Right ventricle myocardium superior (tissue), 1 donor: ENCODE results near the gene SLC9A5. TPM values are rescaled to one million over a fixed set of nuclear protein-coding genes. Genes with fewer than 3 reads are reported as not detected.

Source experiments
- ATAC-seq: fragments of 200-7000 bp; cut with Tn5 transposase; one replicate; pipeline ENCODE4 v1.9.1; 2020; ENCODE audit warnings: mild to moderate bottlenecking; ENCODE audit not compliant: poor library complexity
- DNase-seq: peaks from one replicate; pipeline ENCODE4 v3.0.0-alpha.2; 2020
- intact Hi-C: fragments of 100-400 bp; cut with DNase I; formaldehyde crosslinking; loops from one replicate; pipeline ENCODE4 v1.11.2; 2022
- total RNA-seq: library from RNA; stranded (reverse); fragmentation: NEBNext Ultra II Directional; extraction: Animal tissue kit (Norgen Biotek cat#: 25700); gene quantifications from one replicate; pipeline ENCODE4 v1.2.1, GENCODE V29; 2021
- donor health status: DM: no; HTN: yes; CAD: no; lungs with severe emphysema.

Gene SLC9A5
- total RNA-seq, 1 donor from 2014 or later: 0.83 TPM

- intact Hi-C loops: no loop called here
- DNase-seq (no peak), ATAC-seq (no peak)
These were observed 4.1 kb downstream of the SLC9A5 start for GRCh38 chr16:67252609-67253497.

DNA sequence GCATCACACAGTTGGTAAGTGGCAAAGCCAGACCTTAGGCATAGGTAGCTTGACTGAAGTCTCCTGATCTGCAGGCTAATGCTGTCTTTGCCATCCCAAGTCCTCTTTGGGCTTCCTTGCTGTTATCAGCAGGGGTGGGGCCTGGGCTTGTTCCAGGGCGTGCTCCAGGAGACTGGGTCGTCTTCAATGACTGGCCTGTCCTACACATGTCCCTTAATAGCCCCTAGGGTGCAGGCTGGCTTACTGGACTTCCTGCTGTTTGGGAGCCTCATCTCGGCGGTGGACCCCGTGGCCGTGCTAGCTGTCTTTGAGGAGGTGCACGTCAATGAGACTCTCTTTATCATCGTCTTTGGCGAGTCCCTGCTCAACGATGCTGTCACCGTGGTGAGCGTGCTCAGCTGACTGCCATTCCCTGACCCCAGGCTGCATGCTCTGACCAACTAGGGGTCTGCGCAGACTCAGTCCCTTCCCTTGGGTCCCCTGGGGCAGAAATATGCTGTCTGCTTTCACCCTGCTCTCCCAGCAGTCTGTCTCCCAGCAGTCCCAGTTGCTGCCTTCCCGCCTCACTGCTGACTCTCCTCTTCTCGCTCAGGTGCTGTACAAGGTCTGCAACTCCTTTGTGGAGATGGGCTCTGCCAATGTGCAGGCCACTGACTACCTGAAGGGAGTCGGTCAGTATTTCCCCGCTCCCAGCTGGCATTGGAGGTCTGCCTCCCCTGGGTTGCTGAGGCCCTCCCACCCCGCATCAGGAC, 6.2 kb downstream of the SLC9A5 start:
- intact Hi-C loops: no loop called here
- no peak for DNase-seq
- peak; percentile 32 for ATAC-seq

DNA sequence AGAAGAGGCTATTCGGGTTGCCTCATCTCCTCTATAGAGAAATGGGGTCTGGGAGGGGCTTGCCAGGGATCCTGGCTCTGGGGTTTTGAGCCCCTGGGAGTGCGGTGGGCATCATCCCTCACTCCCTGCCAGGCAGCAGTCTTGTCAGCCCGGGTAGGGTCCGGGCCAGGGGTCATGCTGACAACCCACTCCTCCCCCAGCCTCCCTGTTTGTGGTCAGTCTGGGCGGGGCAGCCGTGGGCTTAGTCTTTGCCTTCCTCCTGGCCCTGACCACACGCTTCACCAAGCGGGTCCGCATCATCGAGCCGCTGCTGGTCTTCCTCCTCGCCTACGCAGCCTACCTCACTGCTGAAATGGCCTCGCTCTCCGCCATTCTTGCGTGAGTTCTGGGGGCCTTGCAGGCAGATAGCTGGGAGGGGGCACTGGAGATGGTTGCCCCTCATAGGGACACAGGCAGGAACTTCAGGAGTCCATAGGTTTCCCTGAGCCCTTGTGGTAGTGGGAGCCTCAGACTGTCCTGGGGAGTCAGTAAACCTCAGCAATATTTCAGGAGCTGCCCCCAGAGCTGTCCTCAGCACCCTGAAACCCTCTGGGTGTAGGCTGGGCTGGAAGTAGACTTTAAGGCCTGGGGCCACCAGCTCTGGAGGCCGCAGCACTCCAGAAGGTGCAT, 6.9 kb downstream of the SLC9A5 start:
- no peak for DNase-seq
- ATAC-seq: no peak
- intact Hi-C loops: no loop called here

DNA sequence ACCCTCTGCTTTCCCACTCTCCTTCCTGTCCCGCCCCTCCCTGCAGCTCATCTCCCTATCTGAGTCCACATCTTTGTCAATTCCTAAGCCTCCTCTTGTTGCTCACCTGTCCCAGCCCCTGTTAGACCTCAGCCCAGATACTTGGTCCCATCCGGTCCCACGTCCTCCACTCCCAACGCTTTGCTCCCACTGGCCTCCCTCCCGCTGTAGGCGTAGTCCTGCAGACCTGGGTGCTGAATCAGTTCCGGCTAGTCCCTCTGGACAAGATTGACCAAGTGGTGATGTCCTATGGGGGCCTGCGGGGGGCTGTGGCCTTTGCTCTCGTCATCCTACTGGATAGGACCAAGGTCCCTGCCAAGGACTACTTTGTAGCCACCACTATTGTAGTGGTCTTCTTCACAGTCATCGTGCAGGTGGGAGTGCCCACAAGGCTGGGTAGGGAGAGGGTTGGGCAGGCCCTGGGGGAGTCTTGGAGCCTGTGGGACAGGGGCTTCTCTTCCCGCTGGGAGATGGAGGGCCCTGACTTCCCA, 8.0 kb downstream of the SLC9A5 start:
- DNase-seq (no peak), ATAC-seq (no peak)
- intact Hi-C loops: no loop called here

DNA sequence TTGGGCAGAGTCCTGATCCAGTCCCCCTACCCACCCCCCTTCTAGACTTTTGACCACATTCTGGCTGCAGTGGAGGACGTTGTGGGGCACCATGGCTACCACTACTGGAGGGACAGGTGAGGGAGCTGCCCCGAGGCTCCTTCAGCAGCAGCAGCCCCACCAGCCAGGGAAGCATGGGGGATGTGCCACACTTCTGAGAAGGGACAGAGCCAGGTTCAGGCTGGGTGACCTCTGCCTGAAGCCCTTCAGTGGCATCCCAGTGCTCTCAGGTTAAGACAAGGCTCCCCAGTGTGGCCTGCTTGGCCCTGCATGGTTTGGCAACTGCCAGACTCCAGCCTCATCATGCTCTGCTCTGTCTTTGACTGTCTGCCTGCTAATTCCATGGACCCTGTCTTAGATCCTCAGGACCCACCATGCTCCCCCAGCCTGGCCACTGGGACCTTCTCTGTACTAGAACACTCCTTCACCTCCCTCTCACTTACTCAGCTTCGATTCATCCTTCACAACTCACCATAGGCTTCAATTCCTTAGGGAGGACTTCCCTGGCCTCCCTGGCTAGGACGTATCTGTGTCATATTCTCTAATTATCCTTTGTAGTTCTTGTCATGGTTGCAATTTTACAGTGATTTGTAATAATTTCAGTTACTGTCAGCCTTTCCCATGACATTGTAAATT, 8.8 kb downstream of the SLC9A5 start:
- no peak for ATAC-seq
- DNase-seq: no peak

GRCh38 chr16:67258161-67258835, 9.5 kb downstream of the SLC9A5 start:
- no peak for ATAC-seq
- intact Hi-C loops: no loop called here
- DNase-seq: no peak

More for the DNA sequence above, 8.8 kb downstream of the SLC9A5 start:
- intact Hi-C loops: no loop called here

DNA sequence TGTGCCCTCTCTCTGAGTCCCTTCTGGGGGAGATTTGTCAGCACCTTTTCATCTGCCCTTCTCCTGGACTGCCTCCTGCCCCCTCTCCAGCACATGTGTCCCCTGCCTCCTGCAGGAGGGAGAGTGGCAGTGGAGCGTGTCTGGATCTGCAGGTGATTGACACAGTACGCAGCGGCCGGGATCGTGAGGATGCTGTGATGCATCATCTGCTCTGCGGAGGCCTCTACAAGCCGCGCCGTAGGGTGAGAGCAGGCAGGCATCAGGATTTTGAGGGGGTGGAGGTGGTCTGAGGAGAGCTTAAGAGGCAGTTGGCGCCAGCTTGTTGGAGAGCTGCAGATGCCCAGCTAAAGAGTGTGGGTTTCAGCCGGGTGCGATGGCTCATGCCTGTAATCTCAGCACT, 10.9 kb downstream of the SLC9A5 start:
- intact Hi-C loops: loop anchor here (10.0 kb wide), 1 partner anchor 135 kb away; the partner anchor contains the start of gene TPPP3
- DNase-seq: no peak

DNA sequence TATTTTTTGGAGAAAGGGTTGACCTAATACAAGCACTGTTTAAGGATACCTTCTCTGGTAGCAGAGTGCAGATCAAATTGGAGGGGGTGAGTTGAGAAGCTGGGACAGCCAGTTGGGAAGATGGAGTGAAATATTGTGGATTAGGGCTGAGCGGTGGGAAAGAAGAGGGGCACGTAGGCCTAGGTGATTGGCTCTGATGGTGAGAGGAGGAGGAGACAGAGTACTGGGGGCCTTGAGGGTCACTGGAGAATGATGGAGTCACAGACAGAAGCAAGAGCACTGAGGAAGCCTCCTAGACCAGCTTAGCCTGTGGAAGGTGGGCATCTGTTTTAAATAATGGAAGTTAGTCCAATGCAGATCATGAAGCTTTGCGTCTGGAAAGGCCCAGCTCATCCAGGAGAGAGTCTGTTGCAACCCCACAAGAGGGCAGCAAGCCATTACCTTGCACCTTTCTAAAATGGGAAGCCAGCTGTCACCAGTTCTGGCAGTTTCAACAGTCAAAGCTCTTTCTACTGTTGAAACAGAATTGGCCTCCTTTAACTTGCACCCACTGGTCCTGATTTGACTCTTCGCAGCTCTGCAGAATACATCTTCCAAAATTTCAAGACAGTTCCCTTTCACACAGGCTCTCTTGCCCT, 11.8 kb downstream of the SLC9A5 start:
- intact Hi-C loops: loop anchor here (10.0 kb wide), 1 partner anchor 134 kb away; the partner anchor contains the start of gene TPPP3
- peak; percentile 84 for ATAC-seq
- no peak for DNase-seq

More for the DNA sequence above, 10.9 kb downstream of the SLC9A5 start:
- ATAC-seq: no peak

DNA sequence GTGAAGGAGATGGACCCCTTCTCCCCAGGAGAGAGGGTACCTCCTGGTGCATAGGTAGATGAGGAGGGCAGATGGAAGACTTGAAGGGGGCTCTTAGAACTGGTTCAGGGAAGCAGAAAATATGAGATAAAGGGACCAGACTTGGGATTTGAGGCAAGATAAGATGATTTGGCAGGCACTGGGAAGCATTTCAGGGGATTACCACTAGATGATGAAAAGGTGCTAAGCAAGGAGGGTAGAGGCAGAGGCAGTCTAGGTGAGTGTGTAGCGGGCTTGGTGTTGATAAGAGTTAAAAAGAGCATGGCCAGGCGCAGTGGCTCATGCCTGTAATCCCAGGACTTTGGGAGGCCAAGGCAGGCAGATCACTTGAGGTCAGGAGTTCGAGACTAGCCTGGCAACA, 14.4 kb downstream of the SLC9A5 start:
- no peak for DNase-seq
- intact Hi-C loops: loop anchor here (10.0 kb wide), 1 partner anchor 132 kb away; the partner anchor contains the start of gene TPPP3
- ATAC-seq: no peak

DNA sequence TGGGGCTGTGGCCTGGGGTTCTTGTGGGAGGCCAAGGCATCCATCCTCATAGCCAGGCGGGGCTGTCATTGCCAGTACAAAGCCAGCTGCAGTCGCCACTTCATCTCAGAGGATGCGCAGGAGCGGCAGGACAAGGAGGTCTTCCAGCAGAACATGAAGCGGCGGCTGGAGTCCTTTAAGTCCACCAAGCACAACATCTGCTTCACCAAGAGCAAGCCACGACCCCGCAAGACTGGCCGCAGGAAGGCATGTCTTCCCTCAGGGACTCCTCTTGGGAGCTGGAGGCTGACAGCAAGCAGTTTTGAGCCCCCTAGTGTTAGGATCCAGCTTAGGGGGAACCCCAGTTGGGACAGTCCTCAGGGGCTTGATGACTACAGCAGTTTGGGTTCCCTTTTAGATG, 15.5 kb downstream of the SLC9A5 start:
- DNase-seq: no peak
- intact Hi-C loops: loop anchor here (10.0 kb wide), 1 partner anchor 131 kb away; the partner anchor contains the start of gene TPPP3
- no peak for ATAC-seq

DNA sequence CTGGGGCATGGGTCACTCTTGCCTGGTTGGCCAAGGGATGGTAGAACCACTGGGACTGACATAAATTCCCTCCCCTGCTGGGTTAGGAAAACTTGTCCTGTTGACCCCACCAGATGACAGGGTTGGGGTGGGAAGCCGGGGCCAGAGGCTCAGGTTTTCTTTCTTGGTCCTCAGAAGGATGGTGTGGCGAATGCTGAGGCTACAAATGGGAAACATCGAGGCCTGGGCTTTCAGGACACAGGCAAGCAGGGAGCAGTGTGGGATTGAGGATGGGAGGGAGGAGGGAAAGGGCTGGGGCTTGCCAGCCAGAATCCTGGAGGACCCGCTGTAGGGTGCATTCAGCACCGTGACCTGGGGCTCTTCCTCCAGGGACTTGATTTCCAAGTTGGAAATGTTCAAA, 16.1 kb downstream of the SLC9A5 start:
- DNase-seq: no peak
- ATAC-seq: no peak
- intact Hi-C loops: loop anchor here (10.0 kb wide), 1 partner anchor 130 kb away; the partner anchor contains the start of gene TPPP3

DNA sequence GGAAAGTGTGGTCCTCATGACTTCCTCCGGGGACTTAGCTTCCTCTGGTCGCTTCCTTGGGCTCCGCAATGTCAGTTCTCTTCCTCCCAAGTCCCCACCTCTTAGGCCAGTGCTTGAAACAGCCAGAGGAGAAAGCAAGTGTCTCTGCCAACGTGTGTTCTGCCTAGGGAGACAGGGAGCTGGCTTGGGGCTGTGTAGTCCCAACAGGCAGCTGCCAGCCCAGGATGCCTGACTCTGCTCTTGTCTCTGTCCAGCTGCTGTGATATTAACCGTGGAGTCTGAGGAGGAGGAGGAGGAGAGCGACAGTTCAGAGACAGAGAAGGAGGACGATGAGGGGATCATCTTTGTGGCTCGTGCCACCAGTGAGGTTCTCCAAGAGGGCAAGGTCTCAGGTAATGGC, 17.1 kb downstream of the SLC9A5 start:
- ATAC-seq: no peak
- intact Hi-C loops: loop anchor here (10.0 kb wide), 1 partner anchor 129 kb away; the partner anchor contains the start of gene TPPP3
- no peak for DNase-seq

DNA sequence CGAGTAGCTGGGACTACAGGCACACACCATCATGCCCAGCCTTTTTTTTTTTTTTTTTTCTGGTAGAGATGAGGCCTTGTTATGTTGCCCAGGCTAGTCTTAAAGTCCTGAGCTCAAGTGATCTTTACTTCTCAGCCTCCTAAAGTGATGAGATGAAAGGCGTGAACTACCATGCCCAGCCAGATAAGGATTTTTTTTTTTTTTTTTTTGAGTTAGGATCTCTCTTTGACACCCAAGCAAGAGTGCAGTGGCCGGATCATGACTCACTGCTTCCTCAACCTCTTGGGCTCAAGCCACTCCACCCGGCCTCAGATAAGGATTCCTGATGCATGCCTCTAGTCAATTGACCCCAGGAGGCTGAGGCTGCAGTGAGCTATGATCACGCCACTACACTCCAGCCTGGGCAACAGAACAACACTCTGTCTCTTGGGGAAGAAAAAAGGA, 19.4 kb downstream of the SLC9A5 start:
- peak; percentile 78 for ATAC-seq
- peak; percentile 67 for DNase-seq
- intact Hi-C loops: loop anchor here (10.0 kb wide), 1 partner anchor 127 kb away; the partner anchor contains the start of gene TPPP3

DNA sequence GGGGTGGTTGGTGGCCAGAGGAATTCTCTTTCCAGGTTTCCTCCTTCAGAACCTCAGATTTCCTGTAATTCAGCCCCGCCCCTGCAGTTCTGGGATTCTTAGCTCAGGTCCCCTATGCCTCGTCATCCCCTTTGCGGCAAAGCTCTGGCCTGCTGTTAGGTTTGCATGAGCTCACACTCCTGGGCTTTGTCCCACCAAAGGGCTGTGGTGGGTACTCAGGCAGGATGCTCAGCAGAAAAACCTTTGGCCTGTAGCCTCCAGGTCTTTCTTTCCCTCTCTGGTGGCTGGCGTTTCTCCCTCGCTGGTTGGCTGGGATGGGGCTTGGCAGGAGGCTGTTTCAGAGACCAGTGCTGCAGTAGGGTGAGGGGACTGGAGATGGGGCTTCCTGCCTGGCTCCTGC, 21.0 kb downstream of the SLC9A5 start:
- ATAC-seq: no peak
- intact Hi-C loops: loop anchor here (10.0 kb wide), 1 partner anchor 125 kb away; the partner anchor contains the start of gene TPPP3
- no peak for DNase-seq

DNA sequence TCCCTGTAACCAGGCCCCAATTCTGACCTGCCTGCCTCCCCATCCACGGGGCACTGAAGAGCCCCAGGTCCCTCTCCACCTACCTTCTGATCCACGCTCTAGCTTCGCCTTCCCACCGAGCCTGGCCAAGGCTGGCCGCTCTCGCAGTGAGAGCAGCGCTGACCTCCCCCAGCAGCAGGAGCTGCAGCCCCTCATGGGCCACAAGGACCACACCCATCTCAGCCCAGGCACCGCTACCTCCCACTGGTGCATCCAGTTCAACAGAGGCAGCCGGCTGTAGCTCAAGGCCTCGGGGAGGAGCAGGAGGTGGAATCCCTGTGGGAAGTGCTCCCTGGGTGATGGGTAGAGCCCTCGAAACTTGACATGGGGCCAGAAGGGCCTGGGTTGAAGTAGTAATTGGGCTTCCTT, 22.2 kb downstream of the SLC9A5 start:
- DNase-seq: no peak
- ATAC-seq: no peak
- intact Hi-C loops: no loop called here

DNA sequence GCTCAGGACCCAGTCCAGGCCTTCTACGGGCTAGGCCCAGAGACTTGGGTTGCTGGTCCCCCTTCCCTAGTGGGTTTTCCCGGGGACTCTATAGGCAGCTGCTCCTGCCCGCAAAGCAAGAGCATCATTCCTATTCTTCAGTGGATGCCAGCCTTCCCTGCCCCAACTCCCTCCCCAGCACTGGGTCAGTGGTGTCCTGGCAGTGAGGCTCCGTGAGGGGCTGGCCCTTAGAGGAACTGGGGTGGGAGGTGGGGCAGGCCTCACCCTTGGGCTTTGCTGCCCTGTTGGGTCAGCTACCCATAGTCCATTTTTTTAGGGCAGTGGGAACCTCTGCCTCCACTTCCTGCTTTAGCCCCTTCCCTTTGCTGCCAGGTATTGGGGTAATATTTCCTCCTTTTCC, 22.7 kb downstream of the SLC9A5 start:
- intact Hi-C loops: no loop called here
- ATAC-seq (no peak), DNase-seq (no peak)

DNA sequence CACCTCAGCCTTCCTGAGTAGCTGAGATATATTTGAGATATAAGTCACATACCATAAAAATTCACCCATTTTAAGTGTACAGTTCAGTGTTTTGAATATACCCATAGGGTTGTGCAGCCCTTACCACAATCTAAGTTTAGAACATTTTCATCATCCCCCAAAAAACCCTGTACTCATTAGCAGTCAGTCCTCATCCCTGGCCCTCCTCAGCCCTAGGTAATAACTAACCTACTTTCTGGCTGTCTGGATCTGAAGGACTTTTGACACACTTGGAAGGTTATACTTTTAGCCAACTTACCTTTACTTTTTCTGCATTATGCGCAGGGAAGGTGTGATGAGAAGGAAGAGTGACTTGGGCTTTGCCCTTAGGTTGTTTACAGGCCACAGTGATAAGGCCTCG, 26.5 kb downstream of the SLC9A5 start:
- no peak for DNase-seq
- no peak for ATAC-seq
- intact Hi-C loops: no loop called here
